ENCODE measurements around the gene TMEM114. TPM values are rescaled to one million over a fixed set of nuclear protein-coding genes. Genes with fewer than 3 reads are reported as not detected.

The TMEM114 gene
- total and polyA plus RNA-seq, 2 experiments from 2014 or later, result not detected

GRCh38 chr16:8631818-8632465 lies 41.6 kb upstream of the TMEM114 start:
- Histone ChIP-seq H3K4me3 (no peak overlapping the region), H3F3A (ENCODE audit: insufficient read depth) (no peaks in the 10 kb centered on the region), H2AFZ (no peak overlapping the region), H3K9me2 (ENCODE audit: insufficient read depth) (no peaks in the 10 kb centered on the region), H3K9ac (no peak overlapping the region), H3K79me2 (ENCODE audit: insufficient read depth) (peaks cover 16% of the 10 kb centered on the region; the same call in 1 of the 2 replicates), H3K27me3 (replicated peaks; ENCODE audit: insufficient read depth) (no peaks in the 10 kb centered on the region), H3K27ac (no peak overlapping the region), H4K20me1 (ENCODE audit: insufficient read depth) (no peaks in the 10 kb centered on the region), H3K4me2 (ENCODE audit: unreplicated experiment) (no peak overlapping the region), H3K9me3 (ENCODE audit: low read depth) (no peaks in the 10 kb centered on the region), H3K4me1 (ENCODE audit: insufficient read depth) (no peaks in the 10 kb centered on the region), H3K36me3 (ENCODE audit: low read depth) (peaks cover 42% of the 10 kb centered on the region; the same call in 1 of the 2 replicates)
- in situ Hi-C loops (cut with MboI), result no loop called here
- 71 to 74% methylated on average over 14 to 15 of the region's 15 CpGs for WGBS, 2 experiments (ENCODE audit: low coverage in 1 of 2, low lambda C conversion rate in 2 of 2, missing lambda C conversion rate in 2 of 2)
- TF ChIP-seq EZH2phosphoT487 (IDR thresholded peaks at IDR 0.05; ENCODE audit: insufficient read depth, low read depth) (no peak), EZH2 (IDR thresholded peaks at IDR 0.05; ENCODE audit: insufficient read depth, poor library complexity, severe bottlenecking) (no peak)
- DNase-seq, result no peak

GRCh38 chr16:8631373-8631772 lies 41.1 kb upstream of the TMEM114 start:
- H3K4me2 ChIP-seq (ENCODE audit: unreplicated experiment), result no peak overlapping the region
- no peak overlapping the region for H2AFZ ChIP-seq
- H3K4me3 ChIP-seq, result no peak overlapping the region
- no peaks in the 10 kb centered on the region for H3K4me1 ChIP-seq (ENCODE audit: insufficient read depth)
- in situ Hi-C loops (cut with MboI), result no loop called here
- H3K9me2 ChIP-seq (ENCODE audit: insufficient read depth), result no peaks in the 10 kb centered on the region
- H3K27me3 ChIP-seq (replicated peaks; ENCODE audit: insufficient read depth), result no peaks in the 10 kb centered on the region
- no peaks in the 10 kb centered on the region for H3F3A ChIP-seq (ENCODE audit: insufficient read depth)
- 89 to 92% methylated on average over 9 of the region's 9 CpGs for WGBS, 2 experiments (ENCODE audit: low coverage in 1 of 2, low lambda C conversion rate in 2 of 2, missing lambda C conversion rate in 2 of 2)
- H3K9ac ChIP-seq, result no peak overlapping the region
- H3K9me3 ChIP-seq (ENCODE audit: low read depth), result no peaks in the 10 kb centered on the region
- TF ChIP-seq EZH2phosphoT487 (IDR thresholded peaks at IDR 0.05; ENCODE audit: insufficient read depth, low read depth) (no peak), EZH2 (IDR thresholded peaks at IDR 0.05; ENCODE audit: insufficient read depth, poor library complexity, severe bottlenecking) (no peak)
- peaks cover 16% of the 10 kb centered on the region; the same call in 1 of the 2 replicates for H3K79me2 ChIP-seq (ENCODE audit: insufficient read depth)
- no peaks in the 10 kb centered on the region for H4K20me1 ChIP-seq (ENCODE audit: insufficient read depth)
- DNase-seq, result no peak
- H3K27ac ChIP-seq, result no peak overlapping the region
- peaks cover 37% of the 10 kb centered on the region; the same call in 1 of the 2 replicates for H3K36me3 ChIP-seq (ENCODE audit: low read depth)

GRCh38 chr16:8630255-8630953 lies 40.1 kb upstream of the TMEM114 start:
- in situ Hi-C loops (cut with MboI), result no loop called here
- 90 to 91% methylated on average over 11 of the region's 11 CpGs for WGBS, 2 experiments (ENCODE audit: low coverage in 1 of 2, low lambda C conversion rate in 2 of 2, missing lambda C conversion rate in 2 of 2)
- H3K36me3 ChIP-seq (ENCODE audit: low read depth), result peaks cover 35% of the 10 kb centered on the region

GRCh38 chr16:8628981-8629725 lies 38.8 kb upstream of the TMEM114 start:
- no peak overlapping the region for H3K9ac ChIP-seq
- H4K20me1 ChIP-seq (ENCODE audit: insufficient read depth), result no peaks in the 10 kb centered on the region
- in situ Hi-C loops (cut with MboI), result no loop called here
- TF ChIP-seq EZH2phosphoT487 (IDR thresholded peaks at IDR 0.05; ENCODE audit: insufficient read depth, low read depth), result no peak
- peaks cover 39% of the 10 kb centered on the region for H3K36me3 ChIP-seq (ENCODE audit: low read depth)
- no peaks in the 10 kb centered on the region for H3F3A ChIP-seq (ENCODE audit: insufficient read depth)
- DNase-seq, result no peak
- no peak overlapping the region for H2AFZ ChIP-seq
- H3K79me2 ChIP-seq (ENCODE audit: insufficient read depth), result peaks cover 35% of the 10 kb centered on the region
- no peak overlapping the region for H3K4me3 ChIP-seq
- H3K4me1 ChIP-seq (ENCODE audit: insufficient read depth), result no peaks in the 10 kb centered on the region
- H3K9me2 ChIP-seq (ENCODE audit: insufficient read depth), result no peaks in the 10 kb centered on the region
- no peak overlapping the region for H3K27ac ChIP-seq
- no peaks in the 10 kb centered on the region for H3K9me3 ChIP-seq (ENCODE audit: low read depth)
- H3K27me3 ChIP-seq (replicated peaks; ENCODE audit: insufficient read depth), result no peaks in the 10 kb centered on the region
- H3K4me2 ChIP-seq (ENCODE audit: unreplicated experiment), result no peak overlapping the region
- WGBS, 2 experiments (ENCODE audit: low coverage in 1 of 2, low lambda C conversion rate in 2 of 2, missing lambda C conversion rate in 2 of 2), result 96% methylated on average over 16 of the region's 16 CpGs

More at GRCh38 chr16:8630255-8630953, 40.1 kb upstream of the TMEM114 start:
- no peaks in the 10 kb centered on the region for H3F3A ChIP-seq (ENCODE audit: insufficient read depth)
- TF ChIP-seq EZH2phosphoT487 (IDR thresholded peaks at IDR 0.05; ENCODE audit: insufficient read depth, low read depth) (no peak), EZH2 (IDR thresholded peaks at IDR 0.05; ENCODE audit: insufficient read depth, poor library complexity, severe bottlenecking) (no peak)
- H3K27ac ChIP-seq, result no peak overlapping the region
- DNase-seq, result no peak
- peaks cover 23% of the 10 kb centered on the region for H3K79me2 ChIP-seq (ENCODE audit: insufficient read depth)
- no peaks in the 10 kb centered on the region for H3K9me2 ChIP-seq (ENCODE audit: insufficient read depth)
- H3K4me2 ChIP-seq (ENCODE audit: unreplicated experiment), result no peak overlapping the region
- H3K9ac ChIP-seq, result no peak overlapping the region
- H2AFZ ChIP-seq, result no peak overlapping the region
- no peaks in the 10 kb centered on the region for H3K27me3 ChIP-seq (replicated peaks; ENCODE audit: insufficient read depth)
- no peaks in the 10 kb centered on the region for H3K9me3 ChIP-seq (ENCODE audit: low read depth)
- H3K4me1 ChIP-seq (ENCODE audit: insufficient read depth), result no peaks in the 10 kb centered on the region
- H3K4me3 ChIP-seq, result no peak overlapping the region
- no peaks in the 10 kb centered on the region for H4K20me1 ChIP-seq (ENCODE audit: insufficient read depth)
